Large intestine (tissue), 3 donors: Measurements from ENCODE around the gene TEX28. TPM values are rescaled to one million over a fixed set of nuclear protein-coding genes. Genes with fewer than 3 reads are reported as not detected.
"Not testable (repeated sequence)": the region's sequence is repeated elsewhere in the genome, so short reads cannot be mapped to it uniquely, and the experiment has no call there.

ENCODE experiments used
- DNase-seq, 2 donors: peaks; one replicate each; pipeline versions ENCODE4 v3.0.0 to v3.0.0-alpha.2; 2013
- H3K27ac ChIP-seq: one replicate; pipeline ENCODE4 v1.5.1; 2013; ENCODE audit warnings: low read length
- H3K27me3 ChIP-seq: 2 replicates; pipeline ENCODE4 v1.6.1; 2013; ENCODE audit warnings: low read length; ENCODE audit not compliant: control insufficient read depth, insufficient read depth
- H3K36me3 ChIP-seq: 2 replicates; pipeline ENCODE4 v1.6.1; 2013; ENCODE audit warnings: low read length; ENCODE audit not compliant: control insufficient read depth, insufficient read depth
- H3K4me1 ChIP-seq: one replicate; pipeline ENCODE4 v1.6.1; 2013; ENCODE audit warnings: low read length; ENCODE audit not compliant: control insufficient read depth, insufficient read depth
- H3K4me3 ChIP-seq: one replicate; pipeline ENCODE4 v1.5.1; 2013; ENCODE audit warnings: low read length
- H3K9me3 ChIP-seq: one replicate; pipeline ENCODE4 v1.6.1; 2013; ENCODE audit warnings: mild to moderate bottlenecking, low read depth, low read length, moderate library complexity; ENCODE audit not compliant: control insufficient read depth
- WGBS: methylation state at CpG from one replicate; pipeline ENCODE4 v1.1.5; 2013; ENCODE audit warnings: low lambda C conversion rate; ENCODE audit not compliant: insufficient coverage; 5-methylcytosine and 5-hydroxymethylcytosine counted together
- polyA plus RNA-seq: library from polyadenylated mRNA; unstranded; fragments of 120-200 nt; gene quantifications from one replicate; pipeline ENCODE4 v1.2.1, GENCODE V29; 2013

TEX28 gene
- polyA plus RNA-seq, 1 donor = not detected

DNA sequence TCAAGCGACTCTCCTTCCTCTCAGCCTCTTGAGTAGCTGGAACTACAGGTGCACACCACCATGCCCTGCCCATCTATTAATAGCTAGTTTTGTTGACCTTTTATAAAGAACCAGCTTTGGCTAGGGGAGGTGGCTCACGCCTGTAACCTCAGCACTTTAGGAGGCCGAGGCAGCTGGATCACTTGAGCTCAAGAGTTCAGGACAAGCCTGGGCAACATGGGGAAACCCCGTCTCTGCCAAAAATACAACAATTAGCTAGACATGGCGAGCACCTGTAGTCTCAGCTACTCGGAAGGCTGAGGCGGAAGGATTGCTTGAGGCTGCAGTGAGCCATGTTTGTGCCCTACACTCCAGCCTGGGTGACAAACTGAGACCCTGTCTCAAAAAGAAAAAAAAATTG lies 3.4 kb upstream of the TEX28 start:
- no CpG with 5 or more reads among the region's 7 CpGs for WGBS
- no peaks in the 10 kb centered on the region for H3K9me3 ChIP-seq
- no peaks in the 10 kb centered on the region for H3K36me3 ChIP-seq
- H3K4me1 ChIP-seq = no peaks in the 10 kb centered on the region
- H3K27ac ChIP-seq = no peak overlapping the region
- H3K4me3 ChIP-seq = no peak overlapping the region
- no peaks in the 10 kb centered on the region for H3K27me3 ChIP-seq
- no peak for DNase-seq

DNA sequence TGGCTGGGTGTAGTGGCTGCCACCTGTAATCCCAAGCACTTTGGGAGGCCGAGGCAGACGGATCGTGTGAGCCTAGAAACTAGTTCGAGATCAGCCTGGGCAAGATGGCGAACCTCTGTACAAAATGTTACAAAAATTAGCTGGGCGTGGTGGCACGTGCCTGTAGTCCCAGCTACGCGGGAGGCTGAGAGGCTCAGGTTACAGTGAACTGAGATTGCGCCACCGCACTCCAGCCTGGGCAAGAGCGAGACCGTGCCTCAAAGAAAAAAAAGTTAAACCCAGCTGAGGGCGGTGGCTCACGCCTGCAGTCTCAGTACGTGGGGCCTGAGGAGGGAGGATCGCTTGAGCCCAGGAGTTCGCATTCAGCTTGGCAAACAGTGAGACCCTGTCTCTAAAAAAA lies 1.8 kb upstream of the TEX28 start:
- no peak for DNase-seq
- Histone ChIP-seq H3K36me3 (no peaks in the 10 kb centered on the region), H3K27me3 (no peaks in the 10 kb centered on the region), H3K27ac (no peak overlapping the region), H3K4me1 (no peaks in the 10 kb centered on the region), H3K9me3 (no peaks in the 10 kb centered on the region), H3K4me3 (no peak overlapping the region)
- no CpG with 5 or more reads among the region's 18 CpGs for WGBS

DNA sequence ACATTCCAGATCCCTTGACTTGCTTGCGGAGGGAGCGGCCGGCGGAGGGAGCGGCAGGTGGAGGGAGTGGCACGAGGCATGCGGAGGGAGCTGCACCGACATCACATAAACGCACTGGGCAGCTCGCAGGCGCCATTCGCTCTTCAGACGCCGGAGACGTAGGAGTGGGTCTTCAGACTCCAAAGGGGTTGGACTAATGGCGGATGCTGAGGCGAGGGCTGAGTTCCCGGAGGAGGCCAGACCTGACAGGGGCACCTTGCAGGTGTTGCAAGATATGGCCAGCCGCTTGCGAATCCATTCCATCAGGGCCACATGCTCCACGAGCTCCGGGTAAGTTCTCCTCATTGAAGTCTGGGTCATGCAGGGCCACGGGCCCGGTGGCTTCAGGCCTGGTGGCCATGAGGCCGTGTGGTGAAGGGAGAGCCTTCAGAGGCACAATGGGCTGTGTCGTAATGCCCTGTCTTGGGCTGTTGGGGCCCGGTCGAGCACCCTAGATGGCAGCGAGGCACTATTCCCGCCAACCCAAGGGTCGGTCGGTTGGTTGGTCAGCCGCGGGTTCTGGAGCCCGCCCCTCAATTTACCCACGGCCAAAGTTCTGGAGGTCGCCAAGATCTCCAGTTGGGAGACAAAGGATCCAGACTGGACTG lies 863 bp upstream of the TEX28 start, which contains the start of gene TKTL1:
TKTL1 (plus strand) TSS at position 132 of the 647 bp plus-strand sequence; CDS start at position 197, 65 bp downstream.
- H3K27ac ChIP-seq = no peak within 1 kb of the TSS
- H3K36me3 ChIP-seq = no peaks in the 10 kb centered on the region
- WGBS = no CpG with 5 or more reads among the region's 37 CpGs
- no peak within 1 kb of the TSS for H3K4me3 ChIP-seq
- H3K4me1 ChIP-seq = no peaks in the 10 kb centered on the region
- no peaks in the 10 kb centered on the region for H3K27me3 ChIP-seq
- H3K9me3 ChIP-seq = no peaks in the 10 kb centered on the region
- DNase-seq = no peak

DNA sequence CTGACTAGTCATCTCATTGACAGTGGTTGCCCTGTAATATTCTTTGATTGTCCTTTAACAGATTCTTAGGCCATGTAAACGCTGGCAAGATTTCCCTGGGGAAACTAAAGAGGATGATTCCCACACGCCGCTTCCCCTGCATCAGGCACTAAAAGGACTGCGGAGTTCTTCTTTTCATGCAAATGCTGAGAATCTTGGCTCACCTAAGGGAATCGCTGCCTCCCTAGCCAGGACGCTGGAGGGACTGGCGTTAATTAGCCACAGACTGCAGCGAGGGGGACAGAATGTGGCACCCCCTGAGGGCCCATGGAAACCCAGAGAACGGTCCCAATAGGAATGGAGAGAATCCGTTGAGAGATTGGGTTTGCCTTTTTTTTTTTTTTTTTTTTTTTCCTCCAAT lies 8.5 kb downstream of the TEX28 start:
- H3K27ac ChIP-seq, H3K4me3 ChIP-seq, H3K27me3 ChIP-seq, DNase-seq, H3K9me3 ChIP-seq, H3K36me3 ChIP-seq, H3K4me1 ChIP-seq: not testable (repeated sequence)
- no CpG with 5 or more reads among the region's 10 CpGs for WGBS

DNA sequence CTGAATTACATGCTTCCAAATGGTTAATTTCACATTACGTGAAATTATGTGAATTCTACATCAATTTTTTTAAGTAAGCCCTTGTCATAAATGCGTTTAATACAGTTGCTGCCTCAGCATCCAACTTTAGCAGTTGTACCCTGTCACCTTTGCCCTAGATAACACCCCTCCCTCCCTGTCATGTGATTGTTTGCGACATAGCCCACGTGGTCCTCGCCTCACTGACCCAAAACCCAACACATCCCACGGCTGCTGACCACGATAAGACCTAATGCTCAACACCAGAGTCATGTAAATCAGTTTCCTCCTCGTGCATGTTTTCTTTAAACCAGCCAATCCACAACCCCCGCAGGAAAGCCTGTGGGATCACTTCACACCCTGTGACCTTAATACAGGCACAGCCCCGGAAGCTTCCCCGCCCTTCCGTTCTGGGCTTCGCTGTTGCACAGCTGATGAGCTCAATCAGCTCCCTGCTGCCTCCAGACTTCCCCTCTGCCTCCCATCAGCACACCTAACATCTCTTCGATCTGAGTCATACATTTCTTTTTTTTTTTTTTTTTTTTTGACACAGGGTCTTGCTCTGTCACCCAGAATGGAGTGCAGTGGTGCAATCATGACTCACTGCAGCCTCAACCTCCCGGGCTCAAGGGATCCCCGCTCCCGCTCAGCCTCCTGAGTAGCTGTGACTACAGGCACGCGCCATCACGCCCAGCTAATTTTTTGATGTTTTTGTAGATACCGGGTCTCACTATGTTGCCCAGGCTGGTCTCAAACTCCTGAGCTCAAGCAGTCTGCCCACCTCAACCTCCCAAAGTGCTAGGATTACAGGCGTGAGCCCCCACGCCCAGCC lies 10.2 kb downstream of the TEX28 start:
- H3K9me3 ChIP-seq, H3K27me3 ChIP-seq, H3K4me1 ChIP-seq, H3K36me3 ChIP-seq, DNase-seq, H3K4me3 ChIP-seq, H3K27ac ChIP-seq: not testable (repeated sequence)
- no CpG with 5 or more reads among the region's 23 CpGs for WGBS

DNA sequence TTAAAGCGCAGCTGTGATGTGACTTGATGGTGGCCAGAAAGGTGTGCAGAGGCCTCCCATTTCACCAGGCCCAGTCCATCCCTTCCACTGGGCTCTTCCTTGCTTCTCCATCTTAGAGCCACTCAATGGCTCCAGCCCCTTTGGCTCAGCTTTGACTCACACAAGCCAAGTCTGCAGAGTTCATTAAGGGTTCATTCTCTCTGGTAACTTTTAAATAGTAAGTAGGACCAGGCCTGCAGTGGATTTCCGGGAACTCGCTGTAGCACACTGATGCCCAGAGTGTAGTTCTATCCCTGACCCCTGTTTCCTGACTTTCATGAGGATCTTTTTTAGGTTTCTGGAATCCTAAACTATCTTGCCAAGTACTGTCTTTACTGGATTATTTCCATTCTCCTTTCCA lies 25.7 kb downstream of the TEX28 start:
- not testable (repeated sequence) for H3K4me3 ChIP-seq, H3K27me3 ChIP-seq, DNase-seq, H3K9me3 ChIP-seq, H3K36me3 ChIP-seq, H3K4me1 ChIP-seq, H3K27ac ChIP-seq
- no CpG with 5 or more reads among the region's 3 CpGs for WGBS

DNA sequence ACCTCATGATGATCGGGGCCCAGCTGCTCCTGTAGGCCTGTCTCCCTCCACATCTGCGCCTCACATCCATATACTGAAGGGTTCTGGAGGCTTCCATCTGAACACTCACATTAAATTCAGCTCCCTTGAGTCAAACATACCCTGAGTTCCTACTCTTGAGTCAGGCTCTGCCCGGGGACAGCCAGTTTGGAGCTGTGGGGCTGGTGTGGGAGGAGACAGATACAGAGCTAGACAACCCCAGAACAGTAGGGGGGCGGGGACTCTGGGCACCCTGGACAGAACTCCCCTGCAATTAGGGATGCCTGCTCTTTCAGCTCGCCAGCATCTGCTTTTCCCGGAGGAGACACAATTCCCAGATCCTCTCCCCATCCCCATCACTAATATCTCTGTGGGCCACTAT lies 31.9 kb downstream of the TEX28 start:
- not testable (repeated sequence) for H3K27me3 ChIP-seq, H3K4me1 ChIP-seq, H3K4me3 ChIP-seq, H3K36me3 ChIP-seq, H3K27ac ChIP-seq, DNase-seq, H3K9me3 ChIP-seq
- no CpG with 5 or more reads among the region's 6 CpGs for WGBS

DNA sequence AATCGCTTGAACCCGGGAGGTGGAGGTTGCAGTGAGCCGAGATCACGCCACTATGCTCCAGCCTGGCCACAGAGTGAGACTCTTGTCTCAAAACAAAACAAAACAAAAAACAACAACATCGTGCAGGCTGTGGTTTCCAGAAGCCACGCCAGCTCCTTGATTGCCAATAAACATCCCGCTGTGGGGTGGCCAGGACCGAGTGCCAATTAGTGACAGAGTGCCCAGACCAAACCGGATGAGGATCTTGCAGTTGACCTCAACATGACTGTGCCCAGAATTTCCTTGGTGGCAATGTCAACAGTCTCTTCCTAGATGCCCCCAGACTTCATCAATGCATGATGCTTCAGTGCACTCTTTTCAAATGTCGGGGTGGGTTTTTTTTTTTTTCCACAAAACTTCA lies 36.2 kb downstream of the TEX28 start:
- WGBS = no CpG with 5 or more reads among the region's 10 CpGs
- not testable (repeated sequence) for H3K36me3 ChIP-seq, H3K4me1 ChIP-seq, H3K27me3 ChIP-seq, DNase-seq, H3K4me3 ChIP-seq, H3K27ac ChIP-seq, H3K9me3 ChIP-seq

DNA sequence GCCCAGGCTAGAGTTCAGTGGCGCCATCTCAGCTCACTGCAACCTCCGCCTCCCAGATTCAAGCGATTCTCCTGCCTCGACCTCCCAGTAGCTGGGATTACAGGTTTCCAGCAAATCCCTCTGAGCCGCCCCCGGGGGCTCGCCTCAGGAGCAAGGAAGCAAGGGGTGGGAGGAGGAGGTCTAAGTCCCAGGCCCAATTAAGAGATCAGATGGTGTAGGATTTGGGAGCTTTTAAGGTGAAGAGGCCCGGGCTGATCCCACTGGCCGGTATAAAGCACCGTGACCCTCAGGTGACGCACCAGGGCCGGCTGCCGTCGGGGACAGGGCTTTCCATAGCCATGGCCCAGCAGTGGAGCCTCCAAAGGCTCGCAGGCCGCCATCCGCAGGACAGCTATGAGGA lies 37.6 kb downstream of the TEX28 start, which contains the start of gene OPN1MW3:
OPN1MW3 (plus strand) TSS at position 301 of the 400 bp plus-strand sequence; CDS start at position 339, 38 bp downstream.
- not testable (repeated sequence) for H3K4me1 ChIP-seq, H3K9me3 ChIP-seq, H3K4me3 ChIP-seq, H3K36me3 ChIP-seq, H3K27ac ChIP-seq, H3K27me3 ChIP-seq, DNase-seq
- no CpG with 5 or more reads among the region's 17 CpGs for WGBS

DNA sequence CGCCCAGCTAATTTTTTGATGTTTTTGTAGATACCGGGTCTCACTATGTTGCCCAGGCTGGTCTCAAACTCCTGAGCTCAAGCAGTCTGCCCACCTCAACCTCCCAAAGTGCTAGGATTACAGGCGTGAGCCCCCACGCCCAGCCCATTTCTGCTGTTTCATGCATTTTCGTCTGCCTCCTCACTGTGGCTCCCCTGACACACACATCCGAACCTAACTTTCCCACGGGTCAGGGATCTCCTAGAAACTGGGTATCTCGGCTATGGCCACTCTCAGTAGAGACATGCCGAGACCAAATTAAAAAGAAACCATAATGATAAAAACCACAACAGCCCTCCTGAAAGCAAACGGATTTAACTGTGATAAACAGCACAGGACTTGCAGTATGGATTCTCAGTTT lies 46.8 kb downstream of the TEX28 start:
- no CpG with 5 or more reads among the region's 10 CpGs for WGBS
- H3K4me1 ChIP-seq, DNase-seq, H3K27me3 ChIP-seq, H3K4me3 ChIP-seq, H3K36me3 ChIP-seq, H3K27ac ChIP-seq, H3K9me3 ChIP-seq: not testable (repeated sequence)
